ENCODE measurements around the gene ARHGDIA.

Gene ARHGDIA

DNA sequence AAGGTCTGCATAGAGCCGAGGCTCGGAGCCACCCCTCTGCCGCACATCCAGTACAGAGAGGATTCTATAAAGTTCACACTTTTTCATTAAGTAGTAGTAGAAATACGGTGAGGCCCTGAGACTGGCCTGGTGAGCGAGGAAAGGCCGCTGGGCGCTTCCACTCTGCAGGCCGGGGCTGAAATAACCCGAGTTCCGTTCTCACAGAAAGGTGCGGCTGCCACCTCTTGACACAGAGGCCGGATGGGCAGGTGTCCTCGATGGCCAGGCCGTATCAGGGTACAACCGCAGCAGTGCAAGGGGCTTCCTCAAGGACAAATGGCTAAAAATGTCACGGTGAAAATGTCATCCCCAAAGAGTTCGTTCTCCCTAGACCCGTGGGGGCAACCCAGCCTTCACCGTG is 40.8 kb upstream of the ARHGDIA start:
- peak overlapping the region; percentile 55 for H3K4me3 ChIP-seq (ENCODE audit: low read depth, low read length)
- H3K4me1 ChIP-seq (ENCODE audit: control insufficient read depth, insufficient read depth, low read length): peaks cover 11% of the 10 kb centered on the region
- H3K27me3 ChIP-seq (ENCODE audit: control insufficient read depth, insufficient read depth, low read length): no peaks in the 10 kb centered on the region
- H3K27ac ChIP-seq (ENCODE audit: low read depth, low read length): no peak overlapping the region
- no peak overlapping the region for H3K9ac ChIP-seq (ENCODE audit: low read length)
- peaks cover 60% of the 10 kb centered on the region for H3K36me3 ChIP-seq (ENCODE audit: control insufficient read depth, insufficient read depth, low read length)
- no peaks in the 10 kb centered on the region for H3K9me3 ChIP-seq (ENCODE audit: control insufficient read depth, insufficient read depth, low read depth, low read length)

DNA sequence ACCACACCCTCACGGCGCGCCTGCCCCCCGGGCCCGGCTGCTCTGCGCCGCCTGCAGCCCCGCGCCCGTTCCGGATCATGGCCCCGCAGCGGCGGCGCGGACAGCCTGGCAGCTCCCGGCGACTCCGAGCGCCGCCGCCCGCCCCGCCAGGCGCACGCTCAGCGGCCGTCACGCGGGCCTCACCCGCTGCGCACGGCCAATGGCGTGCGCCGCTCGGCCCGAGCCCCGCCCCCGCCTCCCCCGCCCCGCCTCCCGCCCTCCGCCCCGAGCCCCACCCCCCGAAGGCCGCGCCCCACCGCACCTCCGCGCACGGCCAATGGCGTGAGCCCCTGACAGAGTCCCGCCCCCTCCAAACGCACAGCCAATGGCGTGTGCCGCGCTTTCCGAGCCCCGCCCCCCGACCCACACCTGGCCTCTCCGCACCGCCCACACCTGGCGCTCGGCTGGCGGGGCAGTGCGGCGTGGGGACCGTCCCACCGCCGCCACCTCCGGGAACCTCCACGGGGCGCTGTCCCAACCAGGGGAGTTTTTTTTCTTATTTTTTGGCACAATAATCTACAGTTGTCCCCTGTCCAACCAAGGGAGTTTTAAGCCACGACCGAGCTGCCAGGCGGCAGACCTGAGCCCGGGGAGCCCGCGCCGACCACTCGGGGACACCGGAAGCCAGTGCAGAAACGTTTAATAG is 40.3 kb upstream of the ARHGDIA start, which contains the start of gene PCYT2:
PCYT2 (minus strand) TSS at position 123 of the 685 bp plus-strand sequence; CDS start at position 79, 44 bp downstream.
- H3K36me3 ChIP-seq (ENCODE audit: control insufficient read depth, insufficient read depth, low read length): peaks cover 66% of the 10 kb centered on the region
- no peak within 1 kb of the TSS; the same call in 1 of the 2 replicates for H3K27ac ChIP-seq (ENCODE audit: low read depth, low read length)
- H3K9ac ChIP-seq (ENCODE audit: low read length): peak within 1 kb of the TSS; percentile 79
- peak within 1 kb of the TSS; percentile 92 for H3K4me3 ChIP-seq (ENCODE audit: low read depth, low read length)
- no peaks in the 10 kb centered on the region for H3K27me3 ChIP-seq (ENCODE audit: control insufficient read depth, insufficient read depth, low read length)
- H3K4me1 ChIP-seq (ENCODE audit: control insufficient read depth, insufficient read depth, low read length): peaks cover 8% of the 10 kb centered on the region
- H3K9me3 ChIP-seq (ENCODE audit: control insufficient read depth, insufficient read depth, low read depth, low read length): no peaks in the 10 kb centered on the region

GRCh38 chr17:81910840-81911276 is 39.7 kb upstream of the ARHGDIA start:
- Histone ChIP-seq H3K36me3 (ENCODE audit: control insufficient read depth, insufficient read depth, low read length) (peaks cover 70% of the 10 kb centered on the region), H3K9ac (ENCODE audit: low read length) (peak overlapping the region; percentile 79), H3K9me3 (ENCODE audit: control insufficient read depth, insufficient read depth, low read depth, low read length) (no peaks in the 10 kb centered on the region), H3K27ac (ENCODE audit: low read depth, low read length) (no peak overlapping the region; the same call in 1 of the 2 replicates), H3K4me1 (ENCODE audit: control insufficient read depth, insufficient read depth, low read length) (peaks cover 8% of the 10 kb centered on the region), H3K4me3 (ENCODE audit: low read depth, low read length) (peak overlapping the region; percentile 92), H3K27me3 (ENCODE audit: control insufficient read depth, insufficient read depth, low read length) (no peaks in the 10 kb centered on the region)

- no peak overlapping the region; the same call in 1 of the 2 replicates for H3K27ac ChIP-seq (ENCODE audit: low read depth, low read length)
- H3K36me3 ChIP-seq (ENCODE audit: control insufficient read depth, insufficient read depth, low read length): peaks cover 70% of the 10 kb centered on the region
- no peaks in the 10 kb centered on the region for H3K27me3 ChIP-seq (ENCODE audit: control insufficient read depth, insufficient read depth, low read length)
- peak overlapping the region; percentile 92 for H3K4me3 ChIP-seq (ENCODE audit: low read depth, low read length)
- peak overlapping the region; percentile 79 for H3K9ac ChIP-seq (ENCODE audit: low read length)
- H3K4me1 ChIP-seq (ENCODE audit: control insufficient read depth, insufficient read depth, low read length): peaks cover 8% of the 10 kb centered on the region
- H3K9me3 ChIP-seq (ENCODE audit: control insufficient read depth, insufficient read depth, low read depth, low read length): no peaks in the 10 kb centered on the region
These were observed 39.1 kb upstream of the ARHGDIA start for GRCh38 chr17:81909966-81910839.

GRCh38 chr17:81909231-81909630 is 38.1 kb upstream of the ARHGDIA start:
- Histone ChIP-seq H3K4me3 (ENCODE audit: low read depth, low read length) (no peak overlapping the region), H3K9me3 (ENCODE audit: control insufficient read depth, insufficient read depth, low read depth, low read length) (no peaks in the 10 kb centered on the region), H3K27me3 (ENCODE audit: control insufficient read depth, insufficient read depth, low read length) (no peaks in the 10 kb centered on the region), H3K36me3 (ENCODE audit: control insufficient read depth, insufficient read depth, low read length) (peaks cover 69% of the 10 kb centered on the region), H3K9ac (ENCODE audit: low read length) (no peak overlapping the region), H3K27ac (ENCODE audit: low read depth, low read length) (no peak overlapping the region), H3K4me1 (ENCODE audit: control insufficient read depth, insufficient read depth, low read length) (peaks cover 8% of the 10 kb centered on the region)

DNA sequence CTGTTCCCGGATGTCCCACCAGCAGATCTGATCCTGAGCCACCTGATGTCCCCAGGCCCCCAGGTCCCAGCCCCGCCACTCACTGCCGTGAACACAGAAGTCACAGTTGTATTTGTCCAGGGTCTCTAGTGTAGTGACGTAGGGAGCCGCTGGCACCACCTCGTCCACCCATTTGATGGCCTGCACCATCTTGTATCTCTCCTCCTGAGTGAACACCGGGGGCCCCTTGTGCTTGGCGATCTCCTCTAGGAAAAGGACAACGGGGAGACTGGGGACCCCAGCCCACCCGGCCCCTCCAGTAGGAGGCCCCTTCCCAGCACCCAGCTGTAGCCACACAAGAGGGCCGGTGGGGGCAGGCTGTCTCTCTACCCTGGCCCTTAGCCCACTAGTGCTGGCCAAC is 37.7 kb upstream of the ARHGDIA start:
- H3K27me3 ChIP-seq (ENCODE audit: control insufficient read depth, insufficient read depth, low read length): no peaks in the 10 kb centered on the region
- no peaks in the 10 kb centered on the region for H3K9me3 ChIP-seq (ENCODE audit: control insufficient read depth, insufficient read depth, low read depth, low read length)
- no peak overlapping the region for H3K4me3 ChIP-seq (ENCODE audit: low read depth, low read length)
- no peak overlapping the region for H3K9ac ChIP-seq (ENCODE audit: low read length)
- peaks cover 67% of the 10 kb centered on the region for H3K36me3 ChIP-seq (ENCODE audit: control insufficient read depth, insufficient read depth, low read length)
- no peak overlapping the region for H3K27ac ChIP-seq (ENCODE audit: low read depth, low read length)
- H3K4me1 ChIP-seq (ENCODE audit: control insufficient read depth, insufficient read depth, low read length): peaks cover 8% of the 10 kb centered on the region

- no peak overlapping the region for H3K9ac ChIP-seq (ENCODE audit: low read length)
- H3K9me3 ChIP-seq (ENCODE audit: control insufficient read depth, insufficient read depth, low read depth, low read length): no peaks in the 10 kb centered on the region
- peaks cover 12% of the 10 kb centered on the region for H3K4me1 ChIP-seq (ENCODE audit: control insufficient read depth, insufficient read depth, low read length)
- no peak overlapping the region for H3K27ac ChIP-seq (ENCODE audit: low read depth, low read length)
- H3K4me3 ChIP-seq (ENCODE audit: low read depth, low read length): no peak overlapping the region
- H3K27me3 ChIP-seq (ENCODE audit: control insufficient read depth, insufficient read depth, low read length): peaks cover 6% of the 10 kb centered on the region
- peaks cover 55% of the 10 kb centered on the region for H3K36me3 ChIP-seq (ENCODE audit: control insufficient read depth, insufficient read depth, low read length)
These were observed 36.3 kb upstream of the ARHGDIA start for GRCh38 chr17:81907219-81908145.

DNA sequence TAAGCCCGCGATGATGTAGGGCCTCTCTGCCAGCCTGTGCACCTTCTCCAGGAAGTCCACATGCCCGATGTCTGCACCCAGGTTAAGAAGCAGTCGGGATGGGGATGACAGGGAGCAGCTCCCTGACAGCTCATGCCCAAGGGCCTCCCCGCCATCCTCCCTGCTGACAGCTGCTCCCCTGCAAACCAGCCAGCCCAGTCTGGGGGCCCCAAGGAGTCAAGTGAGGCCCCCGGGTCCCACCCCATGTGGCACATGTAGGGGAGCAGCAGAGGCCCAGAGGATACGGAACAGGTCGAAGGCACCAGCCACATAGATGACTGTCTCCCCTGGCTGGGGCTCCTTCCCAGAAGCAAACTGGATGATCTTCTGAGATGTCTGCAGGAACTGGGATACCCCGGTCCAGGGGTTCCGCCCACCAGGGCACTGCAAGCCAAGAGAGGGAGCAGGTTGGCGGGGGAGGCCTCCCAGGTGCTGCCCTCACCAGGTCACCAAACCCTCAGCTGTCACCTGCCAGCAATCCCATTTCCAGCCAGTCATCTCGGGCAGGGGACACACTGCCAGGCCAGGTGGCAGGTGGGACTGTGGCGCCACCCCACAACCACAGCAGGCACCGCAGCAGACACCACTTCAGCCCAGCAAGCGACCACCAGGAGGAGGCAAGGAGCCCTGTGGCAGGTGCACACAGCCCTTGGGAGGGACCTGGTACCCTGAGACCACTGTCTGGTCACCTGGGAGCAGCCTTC is 35.5 kb upstream of the ARHGDIA start:
- H3K27me3 ChIP-seq (ENCODE audit: control insufficient read depth, insufficient read depth, low read length): peaks cover 13% of the 10 kb centered on the region
- H3K36me3 ChIP-seq (ENCODE audit: control insufficient read depth, insufficient read depth, low read length): peaks cover 51% of the 10 kb centered on the region
- H3K9me3 ChIP-seq (ENCODE audit: control insufficient read depth, insufficient read depth, low read depth, low read length): no peaks in the 10 kb centered on the region
- no peak overlapping the region for H3K4me3 ChIP-seq (ENCODE audit: low read depth, low read length)
- H3K9ac ChIP-seq (ENCODE audit: low read length): no peak overlapping the region
- no peak overlapping the region for H3K27ac ChIP-seq (ENCODE audit: low read depth, low read length)
- peaks cover 14% of the 10 kb centered on the region for H3K4me1 ChIP-seq (ENCODE audit: control insufficient read depth, insufficient read depth, low read length)

DNA sequence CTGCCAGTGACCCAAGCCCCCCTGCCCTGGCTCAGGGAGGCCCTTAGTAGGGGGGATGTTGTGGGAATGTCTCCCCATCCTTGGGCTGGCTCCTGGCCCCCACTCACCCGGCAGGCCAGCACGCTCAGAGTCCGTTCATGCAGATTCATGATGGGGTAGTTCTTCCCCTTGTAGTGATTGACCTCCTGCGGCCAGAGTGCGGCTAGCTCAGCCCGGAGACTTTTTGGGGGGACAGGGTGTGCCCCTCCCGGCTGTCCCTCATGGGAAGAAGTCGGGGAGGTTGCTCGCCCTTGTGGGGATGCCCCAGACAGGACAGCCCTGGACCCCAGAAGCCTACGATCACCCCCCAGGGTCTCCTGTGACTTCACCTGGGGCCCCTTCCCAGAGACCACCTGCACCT is 34.9 kb upstream of the ARHGDIA start:
- Histone ChIP-seq H3K36me3 (ENCODE audit: control insufficient read depth, insufficient read depth, low read length) (peaks cover 51% of the 10 kb centered on the region), H3K4me3 (ENCODE audit: low read depth, low read length) (no peak overlapping the region), H3K9me3 (ENCODE audit: control insufficient read depth, insufficient read depth, low read depth, low read length) (no peaks in the 10 kb centered on the region), H3K4me1 (ENCODE audit: control insufficient read depth, insufficient read depth, low read length) (peaks cover 17% of the 10 kb centered on the region), H3K9ac (ENCODE audit: low read length) (no peak overlapping the region), H3K27me3 (ENCODE audit: control insufficient read depth, insufficient read depth, low read length) (peaks cover 19% of the 10 kb centered on the region), H3K27ac (ENCODE audit: low read depth, low read length) (no peak overlapping the region)

- no peak overlapping the region for H3K4me3 ChIP-seq (ENCODE audit: low read depth, low read length)
- peaks cover 17% of the 10 kb centered on the region for H3K4me1 ChIP-seq (ENCODE audit: control insufficient read depth, insufficient read depth, low read length)
- H3K36me3 ChIP-seq (ENCODE audit: control insufficient read depth, insufficient read depth, low read length): peaks cover 53% of the 10 kb centered on the region
- H3K9me3 ChIP-seq (ENCODE audit: control insufficient read depth, insufficient read depth, low read depth, low read length): no peaks in the 10 kb centered on the region
- no peak overlapping the region for H3K27ac ChIP-seq (ENCODE audit: low read depth, low read length)
- peaks cover 20% of the 10 kb centered on the region for H3K27me3 ChIP-seq (ENCODE audit: control insufficient read depth, insufficient read depth, low read length)
- no peak overlapping the region for H3K9ac ChIP-seq (ENCODE audit: low read length)
These were observed 34.3 kb upstream of the ARHGDIA start for GRCh38 chr17:81905424-81905875.
